Left lung (tissue), 10 donors: ENCODE results near the gene CNTFR. TPM values are rescaled to one million over a fixed set of nuclear protein-coding genes. Genes with fewer than 3 reads are reported as not detected.

ENCODE experiments used
- ATAC-seq: fragments of 200-7000 bp; cut with Tn5 transposase; one replicate; pipeline ENCODE4 v1.9.1; 2020; ENCODE audit warnings: moderate library complexity
- DNase-seq, 4 donors: peaks; one replicate each; pipeline ENCODE4 v3.0.0-alpha.2; 2013 to 2020
- H3K27ac ChIP-seq, 2 donors: fragments of 200-600 bp; sonication (generic) in 1 of 2; one replicate each; pipeline versions ENCODE4 v1.5.0 to v1.8.0; 2020 to 2021
- H3K27me3 ChIP-seq, 2 donors: fragments of 200-600 bp; sonication (generic) in 1 of 2; one replicate each; pipeline versions ENCODE4 v1.5.0 to v1.8.0; 2020 to 2021
- H3K36me3 ChIP-seq, 2 donors: fragments of 200-600 bp; sonication (generic) in 1 of 2; one replicate each; pipeline versions ENCODE4 v1.5.0 to v1.8.0; 2020 to 2021
- H3K4me1 ChIP-seq, 2 donors: fragments of 200-600 bp; one replicate each; pipeline ENCODE4 v1.8.0; 2021
- H3K4me3 ChIP-seq, 2 donors: fragments of 200-600 bp; sonication (generic) in 1 of 2; one replicate each; pipeline versions ENCODE4 v1.5.0 to v1.8.0; 2020 to 2021; ENCODE audit warnings: mild to moderate bottlenecking in 1 of 2
- H3K9me3 ChIP-seq, 2 donors: fragments of 200-600 bp; sonication (generic) in 1 of 2; one replicate each; pipeline versions ENCODE4 v1.5.0 to v1.8.0; 2020 to 2021
- CTCF ChIP-seq, 2 donors: fragments of 200-600 bp; sonication (generic) in 1 of 2; IDR thresholded peaks; one replicate each; pipeline versions ENCODE4 v1.5.0 to v1.8.0; 2021; ENCODE audit warnings: antibody characterized with exemption in 2 of 2
- intact Hi-C, 2 donors: fragments of 100-400 bp; cut with DNase I; formaldehyde crosslinking; loops; one replicate each; pipeline versions ENCODE4 v1.11.2 to v1.14.2; 2022
- polyA plus RNA-seq, 6 donors: library from polyadenylated mRNA; unstranded; fragments of 120-200 nt; gene quantifications; one replicate each; pipeline ENCODE4 v1.2.1, GENCODE V29; 2013; ENCODE audit not compliant: insufficient read length in 6 of 6
- total RNA-seq, 2 donors: library from RNA; stranded (reverse); fragmentation: NEBNext Ultra II Directional; extraction: Animal tissue kit (Norgen Biotek cat#: 25700); gene quantifications; one replicate each; pipeline ENCODE4 v1.2.1, GENCODE V29; 2021
- donor health status: DM: no; HTN: yes; CAD: no.
- donor health status: DM: no; HTN: no; CAD: no.

CNTFR gene
- total and polyA plus RNA-seq, 8 donors, result 0.90 to 35.6 (median 26.9) TPM

GRCh38 chr9:34546834-34547827 lies 42.4 kb downstream of the CNTFR start:
- H3K36me3 ChIP-seq, result no peaks in the 10 kb centered on the region
- H3K9me3 ChIP-seq, result no peaks in the 10 kb centered on the region
- no peak overlapping the region for H3K4me3 ChIP-seq
- DNase-seq (peak in 1 of 4 donors; percentile 67), ATAC-seq (peak; percentile 86)
- H3K4me1 ChIP-seq, result no peaks in the 10 kb centered on the region
- intact Hi-C loops, result loop anchor here in 1 of 2 donors (5.0 kb wide), 1 partner anchor 45 kb away; no protein-coding TSS in a partner anchor
- peak; percentile 43 to 70 for TF ChIP-seq CTCF (IDR thresholded peaks at IDR 0.05)
- no peak overlapping the region for H3K27ac ChIP-seq
- H3K27me3 ChIP-seq, result peaks cover 0 to 24% of the 10 kb centered on the region in 2 donors

GRCh38 chr9:34546102-34546833 lies 43.3 kb downstream of the CNTFR start:
- Histone ChIP-seq H3K27me3 (peaks cover 0 to 27% of the 10 kb centered on the region in 2 donors), H3K9me3 (no peaks in the 10 kb centered on the region), H3K4me3 (no peak overlapping the region), H3K27ac (no peak overlapping the region), H3K36me3 (no peaks in the 10 kb centered on the region), H3K4me1 (no peaks in the 10 kb centered on the region)
- no peak for TF ChIP-seq CTCF (IDR thresholded peaks at IDR 0.05)
- intact Hi-C loops, result loop anchor here in 1 of 2 donors (5.0 kb wide), 1 partner anchor 46 kb away; no protein-coding TSS in a partner anchor
- no peak for ATAC-seq
- no peak for DNase-seq

- intact Hi-C loops, result loop anchor here in 1 of 2 donors (5.0 kb wide), 1 partner anchor 47 kb away; no protein-coding TSS in a partner anchor
- H3K27me3 ChIP-seq, result peaks cover 0 to 27% of the 10 kb centered on the region in 2 donors
- H3K4me1 ChIP-seq, result no peaks in the 10 kb centered on the region
- no peak for ATAC-seq
- no peaks in the 10 kb centered on the region for H3K9me3 ChIP-seq
- H3K4me3 ChIP-seq, result no peak overlapping the region
- H3K27ac ChIP-seq, result no peak overlapping the region
- no peaks in the 10 kb centered on the region for H3K36me3 ChIP-seq
- no peak for TF ChIP-seq CTCF (IDR thresholded peaks at IDR 0.05)
- no peak for DNase-seq
These were observed 44.0 kb downstream of the CNTFR start for GRCh38 chr9:34545497-34545896.

- DNase-seq, result no peak
- no peak for TF ChIP-seq CTCF (IDR thresholded peaks at IDR 0.05)
- intact Hi-C loops, result no loop called here
- Histone ChIP-seq H3K9me3 (no peaks in the 10 kb centered on the region), H3K27ac (no peak overlapping the region), H3K4me3 (no peak overlapping the region), H3K4me1 (no peaks in the 10 kb centered on the region), H3K27me3 (peaks cover 0 to 27% of the 10 kb centered on the region in 2 donors), H3K36me3 (no peaks in the 10 kb centered on the region)
- no peak for ATAC-seq
These were observed 45.5 kb downstream of the CNTFR start for GRCh38 chr9:34544035-34544434.

- intact Hi-C loops, result no loop called here
- Histone ChIP-seq H3K4me1 (no peaks in the 10 kb centered on the region), H3K9me3 (no peaks in the 10 kb centered on the region), H3K27ac (no peak overlapping the region), H3K36me3 (no peaks in the 10 kb centered on the region), H3K4me3 (no peak overlapping the region), H3K27me3 (peaks cover 0 to 9% of the 10 kb centered on the region in 2 donors)
- no peak for DNase-seq
- TF ChIP-seq CTCF (IDR thresholded peaks at IDR 0.05), result no peak
- ATAC-seq, result no peak
These were observed 48.0 kb downstream of the CNTFR start for GRCh38 chr9:34541540-34541939.
